Epithelial cell of esophagus (primary cell): ENCODE results near the gene MEGF11.
A peak's percentile ranks its signal among the peaks of the same experiment; 100 is the strongest.

Experiments used
- DNase-seq: peaks from one replicate; pipeline ENCODE4 v3.0.0; 2010; ENCODE audit warnings: low read depth
- H3K4me3 ChIP-seq: 2 replicates; pipeline ENCODE4 v1.5.1; 2011; ENCODE audit warnings: mild to moderate bottlenecking, low read length, control low read depth
- TF ChIP-seq, protein P1 (sequence below): IDR thresholded peaks from 2 replicates; pipeline ENCODE4 v1.5.1; 2011; ENCODE audit warnings: low read depth, mild to moderate bottlenecking, low read length, control low read depth, inconsistent platforms; ENCODE audit not compliant: insufficient read depth; ENCODE audit errors: missing control alignments

MEGF11 gene

GRCh38 chr15:66120422-66120821 is 133.1 kb downstream of the MEGF11 start:
- TF ChIP-seq, protein P1, sequence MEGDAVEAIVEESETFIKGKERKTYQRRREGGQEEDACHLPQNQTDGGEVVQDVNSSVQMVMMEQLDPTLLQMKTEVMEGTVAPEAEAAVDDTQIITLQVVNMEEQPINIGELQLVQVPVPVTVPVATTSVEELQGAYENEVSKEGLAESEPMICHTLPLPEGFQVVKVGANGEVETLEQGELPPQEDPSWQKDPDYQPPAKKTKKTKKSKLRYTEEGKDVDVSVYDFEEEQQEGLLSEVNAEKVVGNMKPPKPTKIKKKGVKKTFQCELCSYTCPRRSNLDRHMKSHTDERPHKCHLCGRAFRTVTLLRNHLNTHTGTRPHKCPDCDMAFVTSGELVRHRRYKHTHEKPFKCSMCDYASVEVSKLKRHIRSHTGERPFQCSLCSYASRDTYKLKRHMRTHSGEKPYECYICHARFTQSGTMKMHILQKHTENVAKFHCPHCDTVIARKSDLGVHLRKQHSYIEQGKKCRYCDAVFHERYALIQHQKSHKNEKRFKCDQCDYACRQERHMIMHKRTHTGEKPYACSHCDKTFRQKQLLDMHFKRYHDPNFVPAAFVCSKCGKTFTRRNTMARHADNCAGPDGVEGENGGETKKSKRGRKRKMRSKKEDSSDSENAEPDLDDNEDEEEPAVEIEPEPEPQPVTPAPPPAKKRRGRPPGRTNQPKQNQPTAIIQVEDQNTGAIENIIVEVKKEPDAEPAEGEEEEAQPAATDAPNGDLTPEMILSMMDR, result no peak
- H3K4me3 ChIP-seq, result no peak overlapping the region
- DNase-seq, result no peak

GRCh38 chr15:66117841-66118240 is 135.7 kb downstream of the MEGF11 start:
- DNase-seq, result no peak
- TF ChIP-seq, protein P1, result no peak
- no peak overlapping the region for H3K4me3 ChIP-seq

DNA sequence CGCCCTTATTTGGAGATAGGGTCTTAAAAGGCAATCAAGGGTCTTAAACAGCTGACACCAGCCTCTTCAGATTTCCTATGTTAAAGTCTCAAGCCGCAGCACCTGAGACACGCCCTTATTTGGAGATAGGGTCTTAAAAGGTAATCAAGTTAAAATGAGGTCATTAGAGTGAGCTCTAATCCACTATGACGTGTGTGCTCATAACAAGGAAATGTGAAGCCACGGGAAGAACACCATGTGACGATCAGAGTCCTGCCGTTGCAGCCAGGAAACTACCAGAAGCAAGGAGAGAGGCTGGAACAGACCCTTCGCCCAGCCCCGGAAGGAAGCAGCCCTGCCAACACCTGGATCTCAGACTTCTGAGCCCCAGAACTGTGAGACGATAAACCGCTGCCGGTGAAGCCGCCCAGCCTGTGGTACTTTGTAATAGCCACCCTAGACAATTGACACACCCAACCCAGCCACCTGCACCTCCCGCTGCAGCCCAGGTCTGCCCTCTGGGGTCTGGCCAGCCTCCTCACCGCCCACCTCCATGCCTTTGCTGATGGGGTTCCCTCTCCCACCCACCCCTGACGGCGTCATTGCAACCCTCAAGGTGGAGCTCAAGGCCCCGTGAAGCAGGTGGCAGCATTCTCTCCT is 137.9 kb downstream of the MEGF11 start:
- no peak for DNase-seq
- no peak overlapping the region for H3K4me3 ChIP-seq
- TF ChIP-seq, protein P1, result no peak

GRCh38 chr15:66114863-66115425 is 138.6 kb downstream of the MEGF11 start:
- peak; percentile 67 for DNase-seq
- H3K4me3 ChIP-seq, result no peak overlapping the region
- TF ChIP-seq, protein P1, result no peak

DNA sequence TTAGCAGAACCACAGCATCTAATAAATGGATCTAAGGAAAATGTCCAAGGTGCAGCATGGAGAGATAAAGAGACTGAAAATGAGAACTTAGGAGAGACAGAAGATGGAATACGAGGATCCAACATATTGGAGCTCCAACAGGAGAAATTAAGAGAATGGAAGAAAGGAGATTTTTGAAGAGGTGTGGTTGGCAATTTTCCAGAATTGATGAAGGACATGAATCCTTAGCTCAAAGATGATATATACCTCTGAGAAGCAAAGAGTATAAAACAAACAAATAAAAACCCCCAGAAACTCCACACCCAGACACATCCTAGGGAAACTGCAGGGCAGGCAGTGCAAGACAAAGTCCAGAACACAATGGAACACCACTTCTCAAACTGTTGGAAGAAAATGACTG is 141.2 kb downstream of the MEGF11 start:
- no peak for DNase-seq
- H3K4me3 ChIP-seq, result no peak overlapping the region
- TF ChIP-seq, protein P1, result no peak

DNA sequence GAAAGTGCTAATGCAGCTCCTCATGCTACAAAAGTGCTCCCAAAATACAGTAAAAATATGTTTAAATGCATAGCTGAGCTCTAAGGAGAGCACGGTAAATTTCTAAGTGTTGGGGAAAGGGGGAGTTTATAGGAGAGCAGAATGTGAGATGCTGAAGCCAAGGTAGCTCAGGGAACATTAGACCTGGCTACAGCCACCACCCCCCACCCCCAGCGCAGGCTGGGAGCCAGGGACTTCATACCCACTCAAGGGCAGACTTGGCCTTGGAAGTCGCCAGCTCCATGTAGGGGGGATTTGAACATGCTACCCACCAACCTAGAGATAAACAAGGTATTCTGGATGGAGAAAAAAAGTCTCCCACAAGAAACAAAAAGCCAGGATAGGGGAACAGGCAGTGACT is 142.2 kb downstream of the MEGF11 start:
- no peak overlapping the region for H3K4me3 ChIP-seq
- TF ChIP-seq, protein P1, result no peak

GRCh38 chr15:66110864-66111263 is 142.7 kb downstream of the MEGF11 start:
- TF ChIP-seq, protein P1, result no peak
- no peak for DNase-seq
- H3K4me3 ChIP-seq, result no peak overlapping the region

More for the DNA sequence above, 142.2 kb downstream of the MEGF11 start:
- DNase-seq, result no peak
